Left lung (tissue), 10 donors: ENCODE results near the gene BRINP3. TPM values are rescaled to one million over a fixed set of nuclear protein-coding genes. Genes with fewer than 3 reads are reported as not detected.

Experiments
- ATAC-seq: fragments of 200-7000 bp; cut with Tn5 transposase; one replicate; pipeline ENCODE4 v1.9.1; 2020; ENCODE audit warnings: moderate library complexity
- DNase-seq, 4 donors: peaks; one replicate each; pipeline ENCODE4 v3.0.0-alpha.2; 2013 to 2020
- H3K27ac ChIP-seq, 2 donors: fragments of 200-600 bp; sonication (generic) in 1 of 2; one replicate each; pipeline versions ENCODE4 v1.5.0 to v1.8.0; 2020 to 2021
- H3K27me3 ChIP-seq, 2 donors: fragments of 200-600 bp; sonication (generic) in 1 of 2; one replicate each; pipeline versions ENCODE4 v1.5.0 to v1.8.0; 2020 to 2021
- H3K36me3 ChIP-seq, 2 donors: fragments of 200-600 bp; sonication (generic) in 1 of 2; one replicate each; pipeline versions ENCODE4 v1.5.0 to v1.8.0; 2020 to 2021
- H3K4me1 ChIP-seq, 2 donors: fragments of 200-600 bp; one replicate each; pipeline ENCODE4 v1.8.0; 2021
- H3K4me3 ChIP-seq, 2 donors: fragments of 200-600 bp; sonication (generic) in 1 of 2; one replicate each; pipeline versions ENCODE4 v1.5.0 to v1.8.0; 2020 to 2021; ENCODE audit warnings: mild to moderate bottlenecking in 1 of 2
- H3K9me3 ChIP-seq, 2 donors: fragments of 200-600 bp; sonication (generic) in 1 of 2; one replicate each; pipeline versions ENCODE4 v1.5.0 to v1.8.0; 2020 to 2021
- intact Hi-C, 2 donors: fragments of 100-400 bp; cut with DNase I; formaldehyde crosslinking; loops; one replicate each; pipeline versions ENCODE4 v1.11.2 to v1.14.2; 2022
- polyA plus RNA-seq, 6 donors: library from polyadenylated mRNA; unstranded; fragments of 120-200 nt; gene quantifications; one replicate each; pipeline ENCODE4 v1.2.1, GENCODE V29; 2013; ENCODE audit not compliant: insufficient read length in 6 of 6
- total RNA-seq, 2 donors: library from RNA; stranded (reverse); fragmentation: NEBNext Ultra II Directional; extraction: Animal tissue kit (Norgen Biotek cat#: 25700); gene quantifications; one replicate each; pipeline ENCODE4 v1.2.1, GENCODE V29; 2021
- TF ChIP-seq, protein P1 (sequence below), 2 donors: fragments of 200-600 bp; sonication (generic) in 1 of 2; IDR thresholded peaks; one replicate each; pipeline versions ENCODE4 v1.5.0 to v1.8.0; 2021; ENCODE audit warnings: antibody characterized with exemption in 2 of 2
- donor health status: DM: no; HTN: yes; CAD: no.
- donor health status: DM: no; HTN: no; CAD: no.

The BRINP3 gene
- total and polyA plus RNA-seq, 8 donors: 0.47 to 18.1 (median 10.5) TPM

DNA sequence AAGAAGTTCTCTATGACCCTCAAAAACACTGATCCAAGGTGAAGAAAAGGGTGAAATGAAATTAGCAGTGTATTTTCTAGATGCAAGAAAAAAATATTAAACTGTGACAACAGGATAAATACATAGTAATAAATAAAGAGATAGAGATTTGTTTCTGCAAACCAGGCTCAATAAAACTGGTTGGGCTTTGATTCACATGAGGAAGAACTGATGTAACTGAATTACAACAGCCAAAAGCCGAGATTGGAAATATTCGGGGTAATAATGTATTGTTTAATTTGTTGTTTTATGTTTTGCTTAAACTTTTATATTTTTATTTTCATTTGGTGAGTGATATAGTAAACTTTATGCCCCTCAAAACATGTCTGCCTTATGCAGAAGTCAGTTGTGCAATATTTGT is 285.0 kb downstream of the BRINP3 start:
- no peaks in the 10 kb centered on the region for H3K36me3 ChIP-seq
- TF ChIP-seq, protein P1, sequence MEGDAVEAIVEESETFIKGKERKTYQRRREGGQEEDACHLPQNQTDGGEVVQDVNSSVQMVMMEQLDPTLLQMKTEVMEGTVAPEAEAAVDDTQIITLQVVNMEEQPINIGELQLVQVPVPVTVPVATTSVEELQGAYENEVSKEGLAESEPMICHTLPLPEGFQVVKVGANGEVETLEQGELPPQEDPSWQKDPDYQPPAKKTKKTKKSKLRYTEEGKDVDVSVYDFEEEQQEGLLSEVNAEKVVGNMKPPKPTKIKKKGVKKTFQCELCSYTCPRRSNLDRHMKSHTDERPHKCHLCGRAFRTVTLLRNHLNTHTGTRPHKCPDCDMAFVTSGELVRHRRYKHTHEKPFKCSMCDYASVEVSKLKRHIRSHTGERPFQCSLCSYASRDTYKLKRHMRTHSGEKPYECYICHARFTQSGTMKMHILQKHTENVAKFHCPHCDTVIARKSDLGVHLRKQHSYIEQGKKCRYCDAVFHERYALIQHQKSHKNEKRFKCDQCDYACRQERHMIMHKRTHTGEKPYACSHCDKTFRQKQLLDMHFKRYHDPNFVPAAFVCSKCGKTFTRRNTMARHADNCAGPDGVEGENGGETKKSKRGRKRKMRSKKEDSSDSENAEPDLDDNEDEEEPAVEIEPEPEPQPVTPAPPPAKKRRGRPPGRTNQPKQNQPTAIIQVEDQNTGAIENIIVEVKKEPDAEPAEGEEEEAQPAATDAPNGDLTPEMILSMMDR (IDR thresholded peaks at IDR 0.05): no peak
- no peaks in the 10 kb centered on the region for H3K27me3 ChIP-seq
- no peak for ATAC-seq
- no peak overlapping the region for H3K27ac ChIP-seq
- H3K4me1 ChIP-seq: no peaks in the 10 kb centered on the region
- intact Hi-C loops: no loop called here
- peaks cover 0 to 8% of the 10 kb centered on the region in 2 donors for H3K9me3 ChIP-seq
- no peak for DNase-seq
- no peak overlapping the region for H3K4me3 ChIP-seq

DNA sequence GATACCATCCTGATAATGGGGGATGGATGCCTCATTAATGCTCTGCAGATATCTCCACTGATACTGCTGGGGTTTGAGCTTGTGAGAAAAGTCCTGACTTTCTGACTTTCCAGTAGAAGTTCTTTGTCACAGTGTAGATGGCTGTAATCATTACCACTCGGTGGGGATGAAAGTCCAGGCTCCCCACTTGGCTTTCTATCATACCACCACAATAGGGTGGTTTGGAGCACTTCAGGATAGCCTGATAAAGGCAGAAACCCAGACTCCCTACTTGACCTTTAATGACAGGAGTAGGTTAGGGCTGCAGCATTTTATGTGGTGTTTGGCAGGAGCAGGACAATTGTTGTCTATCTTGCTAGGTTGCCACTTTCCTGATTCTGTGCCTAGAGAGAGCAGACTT is 294.1 kb downstream of the BRINP3 start:
- ATAC-seq (no peak), DNase-seq (no peak)
- Histone ChIP-seq H3K27me3 (no peaks in the 10 kb centered on the region), H3K36me3 (no peaks in the 10 kb centered on the region), H3K27ac (no peak overlapping the region), H3K4me1 (no peaks in the 10 kb centered on the region), H3K9me3 (no peaks in the 10 kb centered on the region), H3K4me3 (no peak overlapping the region)
- intact Hi-C loops: no loop called here
- TF ChIP-seq, protein P1 (IDR thresholded peaks at IDR 0.05): no peak

DNA sequence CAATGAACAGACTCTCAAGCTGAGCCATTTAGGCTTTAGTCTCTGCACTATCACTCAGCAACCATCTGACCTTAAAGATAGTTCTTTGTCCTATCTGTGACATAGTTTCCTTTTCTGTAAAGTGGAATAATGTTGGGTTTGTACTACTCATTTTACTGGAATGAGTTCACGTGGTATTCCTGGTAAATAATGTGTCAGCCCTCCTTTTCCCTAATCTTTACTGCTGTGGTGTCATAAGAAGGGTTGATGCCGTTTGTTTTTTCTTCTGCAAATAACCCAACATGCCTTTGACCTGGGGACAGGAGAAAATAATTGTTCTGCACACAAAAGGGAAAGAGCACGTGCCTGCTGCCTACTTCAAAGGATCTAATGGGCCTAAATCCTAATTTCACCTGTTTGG is 297.8 kb downstream of the BRINP3 start:
- H3K9me3 ChIP-seq: peaks cover 0 to 2% of the 10 kb centered on the region in 2 donors
- TF ChIP-seq, protein P1 (IDR thresholded peaks at IDR 0.05): no peak
- no peaks in the 10 kb centered on the region for H3K27me3 ChIP-seq
- H3K4me1 ChIP-seq: no peaks in the 10 kb centered on the region
- no peak overlapping the region for H3K4me3 ChIP-seq
- H3K27ac ChIP-seq: no peak overlapping the region
- ATAC-seq (no peak), DNase-seq (no peak)
- intact Hi-C loops: no loop called here
- H3K36me3 ChIP-seq: no peaks in the 10 kb centered on the region

DNA sequence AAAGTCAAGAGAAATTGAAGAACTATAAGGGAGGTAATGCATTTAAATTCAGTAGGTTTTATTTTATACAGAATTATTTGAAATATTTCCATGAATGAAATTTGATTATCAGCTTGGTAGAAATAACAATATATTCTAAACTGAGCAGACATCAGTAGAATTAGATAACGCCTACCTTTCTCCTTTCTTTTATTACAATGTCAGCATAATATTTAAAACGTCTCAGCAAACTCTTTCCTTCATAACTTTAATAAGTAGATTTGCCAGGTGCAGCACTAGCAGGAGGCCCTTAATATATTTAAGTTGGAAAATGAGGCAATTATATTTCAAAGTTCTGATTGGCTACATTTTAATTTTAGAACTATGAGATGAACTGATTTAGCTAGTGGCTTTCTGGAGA is 298.8 kb downstream of the BRINP3 start:
- H3K27ac ChIP-seq: no peak overlapping the region
- H3K9me3 ChIP-seq: peaks cover 0 to 2% of the 10 kb centered on the region in 2 donors
- no peaks in the 10 kb centered on the region for H3K36me3 ChIP-seq
- H3K27me3 ChIP-seq: no peaks in the 10 kb centered on the region
- ATAC-seq (no peak), DNase-seq (no peak)
- TF ChIP-seq, protein P1 (IDR thresholded peaks at IDR 0.05): no peak
- intact Hi-C loops: no loop called here
- no peak overlapping the region for H3K4me3 ChIP-seq
- H3K4me1 ChIP-seq: no peaks in the 10 kb centered on the region

DNA sequence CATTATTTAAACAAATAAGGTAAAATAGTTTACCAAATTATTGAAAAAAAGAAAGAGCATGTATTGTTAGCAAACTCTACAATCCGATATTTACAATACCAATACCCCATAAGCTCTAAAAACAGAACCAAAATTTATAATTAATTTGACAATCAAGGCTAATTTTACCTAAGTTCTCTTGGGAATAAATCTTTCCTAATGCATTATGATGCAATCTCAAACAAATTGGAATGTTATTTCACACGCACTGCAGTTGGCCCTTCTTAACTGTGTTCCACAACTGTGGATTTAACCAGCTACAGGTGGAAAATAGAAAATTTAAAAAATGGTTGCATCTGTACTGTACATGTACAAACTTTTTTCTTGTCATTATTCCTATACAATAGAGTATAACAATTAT is 300.1 kb downstream of the BRINP3 start:
- no peaks in the 10 kb centered on the region for H3K4me1 ChIP-seq
- H3K4me3 ChIP-seq: no peak overlapping the region
- ATAC-seq (no peak), DNase-seq (no peak)
- intact Hi-C loops: no loop called here
- peaks cover 0 to 2% of the 10 kb centered on the region in 2 donors for H3K9me3 ChIP-seq
- no peak overlapping the region for H3K27ac ChIP-seq
- no peaks in the 10 kb centered on the region for H3K27me3 ChIP-seq
- no peaks in the 10 kb centered on the region for H3K36me3 ChIP-seq
- TF ChIP-seq, protein P1 (IDR thresholded peaks at IDR 0.05): no peak
